Neural cell (in vitro differentiated cells): ENCODE measurements around the gene IL3. TPM values are rescaled to one million over a fixed set of nuclear protein-coding genes. Genes with fewer than 3 reads are reported as not detected.

Experiments used
- H2AFZ ChIP-seq: fragments of 200-600, 300-800 bp; sonication (generic), shearing (Covaris generic); 2 replicates; pipeline ENCODE4 v1.6.0; 2014; ENCODE audit warnings: low read depth, mild to moderate bottlenecking, antibody characterized with exemption, low read length, moderate library complexity
- H3F3A ChIP-seq: fragments of 200-600 bp; shearing (Covaris generic); 2 replicates; pipeline ENCODE4 v1.6.1; 2016; ENCODE audit warnings: mild to moderate bottlenecking, moderate library complexity, mixed read lengths, antibody characterized with exemption, low read length; ENCODE audit not compliant: insufficient read depth, poor library complexity, severe bottlenecking
- H3K27ac ChIP-seq: fragments of 200-600, 300-800 bp; sonication (generic), shearing (Covaris generic); 2 replicates; pipeline ENCODE4 v1.5.1; 2014; ENCODE audit warnings: mild to moderate bottlenecking, low read length, moderate library complexity
- H3K27me3 ChIP-seq: fragments of 300-800, 200-600 bp; sonication (generic), shearing (Covaris generic); 2 replicates; pipeline ENCODE4 v1.6.0; 2014; ENCODE audit warnings: mild to moderate bottlenecking, low read depth, low read length, moderate library complexity; ENCODE audit not compliant: insufficient read depth
- H3K36me3 ChIP-seq: fragments of 300-800, 200-600 bp; sonication (generic), shearing (Covaris generic); 2 replicates; pipeline ENCODE4 v1.5.1; 2014; ENCODE audit warnings: mild to moderate bottlenecking, antibody characterized with exemption, low read length, moderate library complexity; ENCODE audit not compliant: insufficient read depth
- H3K4me2 ChIP-seq: fragments of 300-800, 200-600 bp; sonication (generic), shearing (Covaris generic); 2 replicates; pipeline ENCODE4 v1.6.0; 2014; ENCODE audit warnings: mild to moderate bottlenecking, low read length
- H3K4me3 ChIP-seq: fragments of 300-800, 200-600 bp; sonication (generic), shearing (Covaris generic); 2 replicates; pipeline ENCODE4 v1.5.1; 2014; ENCODE audit warnings: mild to moderate bottlenecking, low read length, moderate library complexity
- H3K79me2 ChIP-seq: fragments of 200-600 bp; shearing (Covaris generic); replicated peaks from 2 replicates; pipeline ENCODE4 v1.6.0; 2014; ENCODE audit warnings: mild to moderate bottlenecking, low read length, moderate library complexity; ENCODE audit not compliant: insufficient read depth
- H3K9ac ChIP-seq: fragments of 300-800, 200-600 bp; sonication (generic), shearing (Covaris generic); 2 replicates; pipeline ENCODE4 v1.6.1; 2016; ENCODE audit warnings: mild to moderate bottlenecking, low read length, mixed read lengths
- H3K9me2 ChIP-seq: fragments of 200-600 bp; shearing (Covaris generic); 2 replicates; pipeline ENCODE4 v1.6.1; 2016; ENCODE audit warnings: mild to moderate bottlenecking, low read length, mixed read lengths; ENCODE audit not compliant: insufficient read depth
- H3K9me3 ChIP-seq: fragments of 200-600, 300-800 bp; sonication (generic), shearing (Covaris generic); 2 replicates; pipeline ENCODE4 v1.6.1; 2016; ENCODE audit warnings: mild to moderate bottlenecking, mixed run types, low read length, moderate library complexity, mixed read lengths
- H4K20me1 ChIP-seq: fragments of 200-600 bp; shearing (Covaris generic); 2 replicates; pipeline ENCODE4 v1.6.1; 2016; ENCODE audit warnings: mild to moderate bottlenecking, mixed run types; ENCODE audit not compliant: insufficient read depth
- CTCF ChIP-seq: fragments of 450-650 bp; IDR thresholded peaks from 2 replicates; pipeline ENCODE4 v1.5.1; 2014; ENCODE audit warnings: antibody characterized with exemption, mild to moderate bottlenecking, moderate library complexity; ENCODE audit not compliant: poor library complexity, severe bottlenecking
- EP300 ChIP-seq: fragments of 450-650 bp; conservative IDR thresholded peaks from 2 replicates; pipeline ENCODE4 v1.6.1; 2014; ENCODE audit warnings: antibody characterized with exemption, mild to moderate bottlenecking, moderate library complexity; ENCODE audit not compliant: poor library complexity, severe bottlenecking
- EZH2 ChIP-seq: fragments of 200-600, 300-800 bp; shearing (Covaris generic), sonication (generic); IDR thresholded peaks from 2 replicates; pipeline ENCODE4 v1.6.1; 2014; ENCODE audit warnings: antibody characterized with exemption, low read length, borderline replicate concordance, mild to moderate bottlenecking; ENCODE audit not compliant: insufficient read depth, poor library complexity, severe bottlenecking
- MXI1 ChIP-seq: fragments of 450-650 bp; conservative IDR thresholded peaks from 2 replicates; pipeline ENCODE4 v1.6.1; 2014; ENCODE audit warnings: antibody characterized with exemption, mild to moderate bottlenecking; ENCODE audit not compliant: poor library complexity, severe bottlenecking
- POLR2AphosphoS5 ChIP-seq: IDR thresholded peaks from 2 replicates; pipeline ENCODE4 v1.6.1; 2012
- RAD21 ChIP-seq: fragments of 450-650 bp; conservative IDR thresholded peaks from 2 replicates; pipeline ENCODE4 v1.6.1; 2014; ENCODE audit warnings: antibody characterized with exemption, mild to moderate bottlenecking, moderate library complexity
- REST ChIP-seq: IDR thresholded peaks from 2 replicates; pipeline ENCODE4 v1.6.1; 2012; ENCODE audit warnings: borderline replicate concordance
- SMC3 ChIP-seq: fragments of 450-650 bp; conservative IDR thresholded peaks from 2 replicates; pipeline ENCODE4 v1.6.1; 2014; ENCODE audit warnings: antibody characterized with exemption, mild to moderate bottlenecking, moderate library complexity; ENCODE audit not compliant: poor library complexity
- TAF1 ChIP-seq: IDR thresholded peaks from 2 replicates; pipeline ENCODE4 v1.6.1; 2012; ENCODE audit warnings: low read depth
- polyA plus RNA-seq: library from polyadenylated mRNA; depleted of rRNA; stranded (reverse); fragments of >200 nt; gene quantifications from 2 replicates; pipeline ENCODE4 v1.2.3, GENCODE V29; 2014

Gene IL3
- polyA plus RNA-seq, 1 donor from 2014 or later, result not detected

DNA sequence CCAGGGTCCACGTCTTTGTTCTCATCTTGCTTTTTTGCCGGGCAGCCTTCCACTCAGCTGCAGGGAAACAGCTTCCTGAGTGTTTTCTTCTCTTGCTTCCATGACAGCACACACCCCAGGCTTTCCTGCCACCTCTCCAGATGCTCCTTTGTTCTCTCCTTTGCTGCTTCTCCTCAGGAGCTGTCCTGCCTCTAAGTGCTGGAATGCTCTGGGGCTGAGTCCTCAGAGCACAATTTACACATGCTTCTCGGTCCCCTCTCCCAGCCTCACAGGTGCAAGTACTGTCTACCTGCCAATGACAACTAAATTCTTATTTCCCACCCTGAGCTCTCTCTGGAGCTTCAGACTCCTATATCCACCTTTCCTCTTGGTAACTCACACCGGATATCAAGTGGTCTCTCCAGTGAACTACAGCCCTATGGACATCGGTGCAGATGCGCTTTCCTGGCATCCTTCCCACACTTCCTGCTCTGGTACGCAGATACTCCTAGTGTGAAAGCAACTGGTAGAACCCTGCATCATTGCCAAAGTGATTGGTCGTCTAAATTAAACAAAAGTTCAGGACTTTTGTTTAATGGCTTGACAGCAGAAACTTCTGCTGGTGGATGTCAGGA, 35.6 kb upstream of the IL3 start:
- no peak overlapping the region for H2AFZ ChIP-seq
- H3F3A ChIP-seq, result no peaks in the 10 kb centered on the region
- TF ChIP-seq RAD21 (no peak), EZH2 (no peak), SMC3 (no peak), POLR2AphosphoS5 (no peak), MXI1 (no peak), EP300 (no peak), TAF1 (no peak), REST (no peak), CTCF (no peak)
- H3K27ac ChIP-seq, result no peak overlapping the region
- H3K4me3 ChIP-seq, result no peak overlapping the region
- no peaks in the 10 kb centered on the region for H3K79me2 ChIP-seq
- no peaks in the 10 kb centered on the region for H3K9me3 ChIP-seq
- H4K20me1 ChIP-seq, result no peaks in the 10 kb centered on the region
- H3K27me3 ChIP-seq, result no peaks in the 10 kb centered on the region
- H3K9ac ChIP-seq, result no peak overlapping the region
- no peaks in the 10 kb centered on the region for H3K9me2 ChIP-seq
- H3K36me3 ChIP-seq, result no peaks in the 10 kb centered on the region
- no peak overlapping the region for H3K4me2 ChIP-seq

- Histone ChIP-seq H3K36me3 (no peaks in the 10 kb centered on the region), H3K9me3 (no peaks in the 10 kb centered on the region), H3K79me2 (no peaks in the 10 kb centered on the region), H3K4me3 (no peak overlapping the region), H3K27me3 (no peaks in the 10 kb centered on the region), H3F3A (no peaks in the 10 kb centered on the region), H4K20me1 (no peaks in the 10 kb centered on the region), H3K4me2 (no peak overlapping the region), H3K9ac (no peak overlapping the region), H2AFZ (no peak overlapping the region), H3K9me2 (no peaks in the 10 kb centered on the region), H3K27ac (no peak overlapping the region)
- TF ChIP-seq TAF1, result no peak
- no peak for TF ChIP-seq REST
- no peak for TF ChIP-seq RAD21
- TF ChIP-seq POLR2AphosphoS5, result no peak
- TF ChIP-seq EZH2, result no peak
- TF ChIP-seq MXI1, result no peak
- TF ChIP-seq EP300, result no peak
- TF ChIP-seq CTCF, result no peak
- no peak for TF ChIP-seq SMC3
These were observed 35.0 kb upstream of the IL3 start for GRCh38 chr5:132025403-132025971.
